SK-N-SH (cell line): ENCODE data around the gene PRR33. TPM values are rescaled to one million over a fixed set of nuclear protein-coding genes. Genes with fewer than 3 reads are reported as not detected.

Experiments
- CTCF ChIA-PET: fragments of 300-600, 350-600 bp; formaldehyde crosslinking; extraction: SDS; loops from one replicate; lab custom pipeline; 2021; lab: Yijun Ruan, JAX
- POLR2A ChIA-PET: fragments of 350-600 bp; sonication (Branson Sonifier 250); formaldehyde crosslinking; extraction: SDS; loops from one replicate; lab custom pipeline; 2020; ENCODE audit warnings: antibody characterized with exemption, inconsistent platforms; lab: Yijun Ruan, JAX
- DNase-seq: peaks from one replicate; pipeline ENCODE4 v3.0.0; 2012
- H2AFZ ChIP-seq: fragments of 200-600 bp; sonication (generic); 2 replicates; pipeline ENCODE4 v1.8.1; 2016; ENCODE audit warnings: antibody characterized with exemption, mild to moderate bottlenecking, low read depth
- H3F3A ChIP-seq: fragments of 200-600 bp; sonication (generic); replicated peaks from 2 replicates; pipeline ENCODE3; 2016; ENCODE audit warnings: antibody characterized with exemption, mild to moderate bottlenecking; ENCODE audit not compliant: insufficient read depth
- H3K27ac ChIP-seq, 2 experiments: fragments of 200-500 bp in 1 of 2; fragments of 200-600 bp in 1 of 2; sonication (Bioruptor generic) in 1 of 2; sonication (generic), shearing (Covaris generic) in 1 of 2; 2 replicates each; pipeline versions ENCODE4 v1.5.1 to v1.6.1; 2014 to 2016; ENCODE audit warnings: low read depth in 2 of 2, inconsistent platforms in 1 of 2, low read length in 1 of 2, mild to moderate bottlenecking in 1 of 2, mixed read lengths in 1 of 2
- H3K27me3 ChIP-seq: fragments of 200-600 bp; sonication (generic), shearing (Covaris generic); 2 replicates; pipeline ENCODE4 v1.6.1; 2016; ENCODE audit warnings: mixed run types; ENCODE audit not compliant: insufficient read depth
- H3K36me3 ChIP-seq, 2 experiments: fragments of 200-500 bp in 1 of 2; fragments of 200-600 bp in 1 of 2; sonication (Bioruptor generic) in 1 of 2; sonication (generic) in 1 of 2; replicated peaks in 1 of 2; 2 replicates each; pipeline versions ENCODE3 to v1.5.1; 2014 to 2016; ENCODE audit warnings: low read length in 1 of 2, mild to moderate bottlenecking in 1 of 2; ENCODE audit not compliant: insufficient read depth in 2 of 2, control insufficient read depth in 1 of 2
- H3K4me1 ChIP-seq, 2 experiments: fragments of 200-500 bp in 1 of 2; fragments of 200-600 bp in 1 of 2; sonication (Bioruptor generic) in 1 of 2; sonication (generic), shearing (Covaris generic) in 1 of 2; 2 replicates each; pipeline versions ENCODE4 v1.5.1 to v1.6.1; 2014 to 2016; ENCODE audit warnings: low read depth in 1 of 2, low read length in 1 of 2, mixed run types in 1 of 2; ENCODE audit not compliant: insufficient read depth in 2 of 2, control insufficient read depth in 1 of 2
- H3K4me2 ChIP-seq: fragments of 200-600 bp; sonication (generic), shearing (Covaris generic); 2 replicates; pipeline ENCODE4 v1.6.1; 2017; ENCODE audit warnings: mixed run types
- H3K4me3 ChIP-seq, 2 experiments: fragments of 200-500 bp in 1 of 2; fragments of 200-600 bp in 1 of 2; sonication (Bioruptor generic) in 1 of 2; sonication (generic), shearing (Covaris generic) in 1 of 2; 2 replicates each; pipeline versions ENCODE4 v1.5.1 to v1.8.1; 2014 to 2016; ENCODE audit warnings: low read depth in 2 of 2, inconsistent platforms in 1 of 2, low read length in 1 of 2, mild to moderate bottlenecking in 1 of 2, mixed read lengths in 1 of 2, moderate library complexity in 1 of 2
- H3K79me2 ChIP-seq: fragments of 200-600 bp; sonication (generic); 2 replicates; pipeline ENCODE4 v1.8.1; 2017; ENCODE audit warnings: mild to moderate bottlenecking; ENCODE audit not compliant: insufficient read depth
- H3K9ac ChIP-seq: fragments of 200-600 bp; sonication (generic); 2 replicates; pipeline ENCODE4 v1.6.1; 2017; ENCODE audit warnings: mixed run types
- H3K9me2 ChIP-seq: fragments of 200-600 bp; sonication (generic); 2 replicates; pipeline ENCODE4 v1.6.1; 2017; ENCODE audit warnings: mixed run types
- H3K9me3 ChIP-seq: fragments of 200-600 bp; sonication (generic); 2 replicates; pipeline ENCODE4 v1.6.1; 2017; ENCODE audit warnings: mixed run types, mild to moderate bottlenecking, moderate library complexity
- H4K20me1 ChIP-seq: fragments of 200-600 bp; sonication (generic); 2 replicates; pipeline ENCODE4 v1.6.1; 2017; ENCODE audit warnings: mild to moderate bottlenecking, mixed run types; ENCODE audit not compliant: insufficient read depth
- CHD2 ChIP-seq: fragments of 150-350 bp; IDR thresholded peaks from 2 replicates; pipeline ENCODE4 v1.6.1; 2018; ENCODE audit warnings: low read length; ENCODE audit not compliant: partially characterized antibody
- CTCF ChIP-seq: fragments of 200-600 bp; sonication (generic); IDR thresholded peaks from 2 replicates; pipeline ENCODE4 v1.6.1; 2017; ENCODE audit warnings: antibody characterized with exemption, mild to moderate bottlenecking, moderate library complexity
- EP300 ChIP-seq, 2 experiments: IDR thresholded peaks; 2 replicates each; pipeline versions ENCODE4 v1.4.0 to v1.6.1; 2012; ENCODE audit warnings: borderline replicate concordance in 1 of 2, low read depth in 1 of 2, low read length in 1 of 2
- EZH2phosphoT487 ChIP-seq: fragments of 200-600 bp; sonication (generic); IDR thresholded peaks from 2 replicates; pipeline ENCODE4 v1.6.1; 2017; ENCODE audit warnings: low read depth, mixed run types, mild to moderate bottlenecking, antibody characterized with exemption, moderate library complexity, borderline replicate concordance
- FOSL2 ChIP-seq: IDR thresholded peaks from 2 replicates; pipeline ENCODE4 v1.4.0; 2012; ENCODE audit warnings: low read depth, mild to moderate bottlenecking, moderate library complexity, borderline replicate concordance
- FOXJ3 ChIP-seq: sonication (generic); formaldehyde crosslinking; IDR thresholded peaks from 2 replicates; pipeline ENCODE4 v1.5.1; 2020; ENCODE audit warnings: mild to moderate bottlenecking, missing genetic modification reagents
- FOXM1 ChIP-seq: IDR thresholded peaks from 2 replicates; pipeline ENCODE4 v1.4.0; 2012; ENCODE audit warnings: low read depth, mild to moderate bottlenecking
- GABPA ChIP-seq: IDR thresholded peaks from 2 replicates; pipeline ENCODE4 v1.4.0; 2012; ENCODE audit warnings: low read depth, mild to moderate bottlenecking
- MAX ChIP-seq: IDR thresholded peaks from 2 replicates; pipeline ENCODE4 v1.4.0; 2012; ENCODE audit warnings: low read depth
- MEF2A ChIP-seq: IDR thresholded peaks from 2 replicates; pipeline ENCODE4 v1.4.0; 2012; ENCODE audit warnings: low read depth, borderline replicate concordance
- NFIC ChIP-seq: IDR thresholded peaks from 2 replicates; pipeline ENCODE4 v1.4.0; 2012; ENCODE audit warnings: borderline replicate concordance
- NRF1 ChIP-seq: IDR thresholded peaks from 2 replicates; pipeline ENCODE4 v1.6.1; 2012; ENCODE audit warnings: low read depth, mild to moderate bottlenecking, low read length
- POLR2AphosphoS5 ChIP-seq: IDR thresholded peaks from 2 replicates; pipeline ENCODE4 v1.6.1; 2012; ENCODE audit warnings: low read depth, low read length
- RCOR1 ChIP-seq: fragments of 150-350 bp; IDR thresholded peaks from 2 replicates; pipeline ENCODE4 v1.6.1; 2017; ENCODE audit warnings: antibody characterized with exemption, low read length
- RFX5 ChIP-seq: IDR thresholded peaks from 2 replicates; pipeline ENCODE4 v1.6.1; 2012; ENCODE audit warnings: mild to moderate bottlenecking, improper control_type of control experiment, low read length
- RXRA ChIP-seq: IDR thresholded peaks from 2 replicates; pipeline ENCODE4 v1.4.0; 2012; ENCODE audit warnings: low read depth, mild to moderate bottlenecking, borderline replicate concordance
- SMC3 ChIP-seq: IDR thresholded peaks from 2 replicates; pipeline ENCODE4 v1.6.1; 2012; ENCODE audit warnings: low read depth, low read length, improper control_type of control experiment
- TCF12 ChIP-seq: IDR thresholded peaks from 2 replicates; pipeline ENCODE4 v1.4.0; 2012
- TEAD4 ChIP-seq: IDR thresholded peaks from 2 replicates; pipeline ENCODE4 v1.4.0; 2012; ENCODE audit warnings: mild to moderate bottlenecking, borderline replicate concordance; ENCODE audit not compliant: insufficient read depth
- USF2 ChIP-seq: fragments of 150-350 bp; IDR thresholded peaks from 2 replicates; pipeline ENCODE4 v1.6.1; 2017; ENCODE audit warnings: antibody characterized with exemption, low read length, low read depth, borderline replicate concordance
- WGBS: methylation state at CpG from one replicate; pipeline ENCODE4 v1.1.6; 2017; ENCODE audit warnings: low lambda C conversion rate; 5-methylcytosine and 5-hydroxymethylcytosine counted together
- polyA plus RNA-seq, 3 experiments: library from polyadenylated mRNA; depleted of rRNA; stranded (reverse); fragments of >200 nt; gene quantifications; 2 replicates each; pipeline ENCODE4 v1.2.3, GENCODE V29; 2012

The PRR33 gene
- polyA plus RNA-seq, 1 of the 3 experiments (the other 2 are of a cell fraction), result not detected

- POLR2A ChIA-PET, result no interaction called here
- CTCF ChIA-PET, result interaction anchor here (0.6 to 1.0 kb wide), 4 partner anchors 46 to 234 kb away, joined by 3 to 4 read pairs (median 3); no protein-coding TSS in a partner anchor
- 60% methylated on average over 3 of the region's 13 CpGs for WGBS
Measured at GRCh38 chr11:1928470-1928890, 36.8 kb upstream of the PRR33 start.

More at GRCh38 chr11:1928470-1928890, 36.8 kb upstream of the PRR33 start:
- Histone ChIP-seq H3K9me3 (no peaks in the 10 kb centered on the region), H3K79me2 (no peaks in the 10 kb centered on the region), H2AFZ (no peak overlapping the region), H3K9ac (no peak overlapping the region), H3K4me2 (no peak overlapping the region), H3K27ac (no peak overlapping the region), H3F3A (no peaks in the 10 kb centered on the region), H4K20me1 (no peaks in the 10 kb centered on the region), H3K4me1 (peaks cover 0 to 7% of the 10 kb centered on the region in 2 experiments; a peak in 1 of 4 replicates), H3K9me2 (no peaks in the 10 kb centered on the region), H3K4me3 (no peak overlapping the region), H3K36me3 (no peaks in the 10 kb centered on the region), H3K27me3 (no peaks in the 10 kb centered on the region)
- no peak for DNase-seq
- TF ChIP-seq MAX (no peak), GABPA (no peak), FOSL2 (no peak), EP300 (IDR thresholded peaks at IDR 0.05; ENCODE audit: borderline replicate concordance in 1 of 2, low read depth in 1 of 2, low read length in 1 of 2) (no peak), FOXJ3 (no peak), RCOR1 (no peak), CHD2 (no peak), NFIC (no peak), EZH2phosphoT487 (no peak), FOXM1 (no peak), USF2 (no peak), RXRA (no peak), TEAD4 (no peak), POLR2AphosphoS5 (no peak), RFX5 (no peak), SMC3 (no peak), MEF2A (no peak), CTCF (no peak), NRF1 (no peak), TCF12 (no peak)
